H1 (cell line): ENCODE results near the gene ERC1. TPM values are rescaled to one million over a fixed set of nuclear protein-coding genes. Genes with fewer than 3 reads are reported as not detected.

Experiments
- ATF3 ChIP-seq: IDR thresholded peaks from 2 replicates; pipeline ENCODE4 v1.6.1; 2011; ENCODE audit warnings: low read depth, mild to moderate bottlenecking, low read length; ENCODE audit not compliant: insufficient read depth
- CBX8 ChIP-seq: fragments of 300-800, 300-1000 bp; sonication (generic); IDR thresholded peaks from 2 replicates; pipeline ENCODE4 v1.7.1; 2016; ENCODE audit warnings: low read depth, low read length, borderline replicate concordance
- CHD7 ChIP-seq: fragments of 300-600 bp; sonication (generic); IDR thresholded peaks from 2 replicates; pipeline ENCODE4 v1.7.1; 2012; ENCODE audit warnings: low read length, moderate library complexity, mild to moderate bottlenecking, inconsistent platforms; ENCODE audit not compliant: insufficient replicate concordance
- CTBP2 ChIP-seq: IDR thresholded peaks from 2 replicates; pipeline ENCODE4 v1.7.0; 2011; ENCODE audit warnings: borderline replicate concordance, mild to moderate bottlenecking, moderate library complexity, mixed read lengths, low read length; ENCODE audit not compliant: insufficient read depth, insufficient read length
- CTCF ChIP-seq, 3 experiments: IDR thresholded peaks; 1 replicate in 2 of 3; 2 replicates in 1 of 3; pipeline versions ENCODE4 v1.5.1 to v1.6.1; 2011; ENCODE audit warnings: low read length in 3 of 3, mild to moderate bottlenecking in 3 of 3, inconsistent platforms in 2 of 3, low read depth in 1 of 3, moderate library complexity in 1 of 3; ENCODE audit not compliant: insufficient read depth in 1 of 3; ENCODE audit errors: control extremely low read depth in 1 of 3
- JUND ChIP-seq: IDR thresholded peaks from 2 replicates; pipeline ENCODE4 v1.6.1; 2011; ENCODE audit warnings: mild to moderate bottlenecking, improper control_type of control experiment, low read length
- RBBP5 ChIP-seq: IDR thresholded peaks from 2 replicates; pipeline ENCODE4 v1.7.1; 2012; ENCODE audit warnings: low read depth, mild to moderate bottlenecking, inconsistent platforms, low read length, moderate library complexity, borderline replicate concordance
- SIN3A ChIP-seq, 2 experiments: IDR thresholded peaks in 1 of 2; conservative IDR thresholded peaks in 1 of 2; 2 replicates each; pipeline ENCODE4 v1.6.1; 2011 to 2012; ENCODE audit warnings: low read length in 2 of 2, improper control_type of control experiment in 1 of 2, low read depth in 1 of 2, mild to moderate bottlenecking in 1 of 2
- polyA plus RNA-seq, 7 experiments: library from polyadenylated mRNA; depleted of rRNA in 3 of 7; stranded (reverse) in 5 of 7; unstranded in 2 of 7; fragments of >200 nt in 5 of 7; fragments of 200-250 nt in 2 of 7; gene quantifications; 1 replicate in 5 of 7; 2 replicates in 1 of 7; 4 replicates in 1 of 7; pipeline versions ENCODE4 v1.2.1 to v1.2.3, GENCODE V29; 2011 to 2013; ENCODE audit warnings: missing spikeins in 2 of 7, mixed read lengths in 2 of 7
- total RNA-seq: library from RNA; stranded (reverse); fragmentation: NEBNext Ultra II Directional; extraction: Animal tissue kit (Norgen Biotek cat#: 25700); gene quantifications from 2 replicates; pipeline ENCODE4 v1.2.1, GENCODE V29; 2021

ERC1 gene
- total and polyA plus RNA-seq, 2 of the 8 experiments (the other 6 are each of a cell fraction or from before 2014, with no cell fraction given) = 7.8 to 45.7 TPM

GRCh38 chr12:1439687-1440086 is 448.7 kb downstream of the ERC1 start (continued):
- TF ChIP-seq CHD7 (no peak), RBBP5 (no peak), CTCF (IDR thresholded peaks at IDR 0.05; ENCODE audit: control extremely low read depth in 1 of 3, insufficient read depth in 1 of 3, low read depth in 1 of 3, low read length in 3 of 3) (no peak), CBX8 (no peak), CTBP2 (no peak), JUND (no peak), SIN3A (conservative IDR thresholded peaks at IDR 0.05 in 1 of 2, IDR thresholded peaks at IDR 0.05 in 1 of 2; ENCODE audit: low read depth in 1 of 2, low read length in 2 of 2) (no peak), ATF3 (no peak)
